ENCODE measurements around the gene LRMDA. TPM values are rescaled to one million over a fixed set of nuclear protein-coding genes. Genes with fewer than 3 reads are reported as not detected.

LRMDA gene
- total RNA-seq, 1 donor from 2014 or later: 18.7 TPM

DNA sequence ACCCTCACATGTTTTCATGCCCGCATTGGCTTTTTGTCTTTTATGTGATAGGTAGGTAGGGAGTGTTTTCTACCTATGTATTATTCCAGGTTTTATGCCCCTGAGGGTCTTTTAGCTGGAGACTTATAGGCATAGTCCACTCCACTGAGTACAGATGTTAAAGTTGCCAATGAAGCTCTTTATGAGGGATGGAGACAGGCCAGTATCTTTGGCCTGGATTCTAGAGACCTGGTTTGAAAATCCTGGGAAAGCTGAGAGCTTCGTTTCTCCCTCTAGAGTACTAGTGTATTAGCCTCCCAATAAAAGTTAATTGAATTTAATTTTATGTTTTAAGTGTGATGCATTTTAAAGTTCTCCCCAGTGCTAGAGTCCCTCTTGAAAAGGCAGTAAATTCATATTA is 854.1 kb downstream of the LRMDA start:
- no peaks in the 10 kb centered on the region for H3K27me3 ChIP-seq (ENCODE audit: control insufficient read depth, insufficient read depth, low read length)
- H3K36me3 ChIP-seq (ENCODE audit: control insufficient read depth, insufficient read depth, low read length): no peaks in the 10 kb centered on the region
- DNase-seq (ENCODE audit: low read depth): no peak
- no peak overlapping the region for H3K4me3 ChIP-seq (ENCODE audit: low read depth, low read length)
- TF ChIP-seq CTCF (IDR thresholded peaks at IDR 0.05; ENCODE audit: insufficient read depth, low read length, poor library complexity, severe bottlenecking): no peak

GRCh38 chr10:76286536-76286935 is 855.1 kb downstream of the LRMDA start:
- H3K4me3 ChIP-seq (ENCODE audit: low read depth, low read length): no peak overlapping the region
- DNase-seq (ENCODE audit: low read depth): no peak
- H3K27me3 ChIP-seq (ENCODE audit: control insufficient read depth, insufficient read depth, low read length): no peaks in the 10 kb centered on the region
- no peak for TF ChIP-seq CTCF (IDR thresholded peaks at IDR 0.05; ENCODE audit: insufficient read depth, low read length, poor library complexity, severe bottlenecking)
- no peaks in the 10 kb centered on the region for H3K36me3 ChIP-seq (ENCODE audit: control insufficient read depth, insufficient read depth, low read length)

- H3K4me3 ChIP-seq (ENCODE audit: low read depth, low read length): no peak overlapping the region
- no peak for DNase-seq (ENCODE audit: low read depth)
- H3K27me3 ChIP-seq (ENCODE audit: control insufficient read depth, insufficient read depth, low read length): no peaks in the 10 kb centered on the region
- no peak for TF ChIP-seq CTCF (IDR thresholded peaks at IDR 0.05; ENCODE audit: insufficient read depth, low read length, poor library complexity, severe bottlenecking)
- no peaks in the 10 kb centered on the region for H3K36me3 ChIP-seq (ENCODE audit: control insufficient read depth, insufficient read depth, low read length)
Observed at GRCh38 chr10:76287856-76288255, 856.4 kb downstream of the LRMDA start.

- no peak for TF ChIP-seq CTCF (IDR thresholded peaks at IDR 0.05; ENCODE audit: insufficient read depth, low read length, poor library complexity, severe bottlenecking)
- no peak for DNase-seq (ENCODE audit: low read depth)
- Histone ChIP-seq H3K27me3 (ENCODE audit: control insufficient read depth, insufficient read depth, low read length) (no peaks in the 10 kb centered on the region), H3K36me3 (ENCODE audit: control insufficient read depth, insufficient read depth, low read length) (no peaks in the 10 kb centered on the region), H3K4me3 (ENCODE audit: low read depth, low read length) (no peak overlapping the region)
Observed at GRCh38 chr10:76291175-76291574, 859.8 kb downstream of the LRMDA start.

- H3K4me3 ChIP-seq (ENCODE audit: low read depth, low read length): no peak overlapping the region
- DNase-seq (ENCODE audit: low read depth): no peak
- H3K27me3 ChIP-seq (ENCODE audit: control insufficient read depth, insufficient read depth, low read length): no peaks in the 10 kb centered on the region
- no peak for TF ChIP-seq CTCF (IDR thresholded peaks at IDR 0.05; ENCODE audit: insufficient read depth, low read length, poor library complexity, severe bottlenecking)
- H3K36me3 ChIP-seq (ENCODE audit: control insufficient read depth, insufficient read depth, low read length): no peaks in the 10 kb centered on the region
Observed at GRCh38 chr10:76291885-76292284, 860.5 kb downstream of the LRMDA start.

- Histone ChIP-seq H3K4me3 (ENCODE audit: low read depth, low read length) (no peak overlapping the region), H3K36me3 (ENCODE audit: control insufficient read depth, insufficient read depth, low read length) (no peaks in the 10 kb centered on the region), H3K27me3 (ENCODE audit: control insufficient read depth, insufficient read depth, low read length) (no peaks in the 10 kb centered on the region)
- DNase-seq (ENCODE audit: low read depth): no peak
- TF ChIP-seq CTCF (IDR thresholded peaks at IDR 0.05; ENCODE audit: insufficient read depth, low read length, poor library complexity, severe bottlenecking): no peak
Observed at GRCh38 chr10:76296957-76297356, 865.5 kb downstream of the LRMDA start.
